Measurements from ENCODE around the gene NSD1.

Gene NSD1

GRCh38 chr5:177128551-177128981 is 5.0 kb upstream of the NSD1 start:
- Histone ChIP-seq H3K4me3 (replicated peaks; ENCODE audit: insufficient read depth, low read length) (no peak overlapping the region), H3K27me3 (ENCODE audit: insufficient read depth, poor library complexity, severe bottlenecking) (no peaks in the 10 kb centered on the region), H3K27ac (replicated peaks) (no peak overlapping the region)
- no peak for DNase-seq (ENCODE audit: low read depth in 1 of 2, low spot score in 1 of 2)
- no peak for TF ChIP-seq REST (IDR thresholded peaks at IDR 0.05; ENCODE audit: insufficient replicate concordance, low read depth)
- TF ChIP-seq CTCF (IDR thresholded peaks at IDR 0.05; ENCODE audit: insufficient read depth, low read length) = no peak
- TF ChIP-seq POLR2AphosphoS5 (IDR thresholded peaks at IDR 0.05; ENCODE audit: low read depth) = no peak
- TF ChIP-seq SPI1 (IDR thresholded peaks at IDR 0.05; ENCODE audit: borderline replicate concordance, low read depth) = no peak
- TF ChIP-seq GABPA (IDR thresholded peaks at IDR 0.05; ENCODE audit: low read depth) = no peak

DNA sequence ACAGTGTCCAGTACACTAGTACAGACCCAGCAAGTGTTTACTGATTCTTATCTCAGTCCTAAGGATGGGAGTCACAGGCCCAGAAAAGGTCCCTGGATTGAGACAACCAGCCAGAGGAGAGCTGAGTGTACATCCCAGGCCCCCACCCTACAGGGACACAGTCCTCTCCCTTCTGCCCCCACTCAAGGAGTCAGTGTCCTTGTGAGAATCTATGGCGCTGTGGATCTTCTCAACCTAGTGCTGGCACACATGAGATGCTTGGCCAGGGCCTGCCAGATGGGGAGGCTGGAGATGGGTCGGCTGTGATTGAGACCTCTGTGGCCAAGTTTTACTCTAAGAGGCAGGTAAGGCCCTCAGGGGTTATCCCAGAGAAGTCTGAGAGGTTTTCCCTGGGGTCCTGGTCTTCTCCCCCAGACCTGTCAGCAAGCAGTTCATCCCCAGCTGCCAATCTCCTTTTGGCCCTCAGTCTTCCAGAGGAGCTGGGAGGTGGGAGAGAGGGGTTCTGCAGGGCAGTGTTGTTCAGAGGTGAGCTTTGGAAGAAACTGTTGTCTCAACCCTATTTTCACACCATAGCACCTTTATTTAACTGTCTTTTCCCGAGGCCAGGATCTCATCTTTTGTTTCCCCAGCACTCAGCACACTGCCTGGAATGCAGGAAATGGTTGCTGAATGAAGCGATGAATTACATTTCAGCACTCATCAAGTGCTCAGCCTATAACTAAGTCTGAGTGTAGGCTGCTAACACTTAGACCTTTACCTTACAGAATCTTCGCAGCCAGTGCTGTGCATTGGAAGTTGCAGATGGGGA is 3.2 kb upstream of the NSD1 start:
- Histone ChIP-seq H3K27me3 (ENCODE audit: insufficient read depth, poor library complexity, severe bottlenecking) (no peaks in the 10 kb centered on the region), H3K27ac (replicated peaks) (no peak overlapping the region), H3K4me3 (replicated peaks; ENCODE audit: insufficient read depth, low read length) (no peak overlapping the region)
- no peak for DNase-seq (ENCODE audit: low read depth in 1 of 2, low spot score in 1 of 2)
- TF ChIP-seq POLR2AphosphoS5 (IDR thresholded peaks at IDR 0.05; ENCODE audit: low read depth) = no peak
- TF ChIP-seq GABPA (IDR thresholded peaks at IDR 0.05; ENCODE audit: low read depth) = no peak
- TF ChIP-seq CTCF (IDR thresholded peaks at IDR 0.05; ENCODE audit: insufficient read depth, low read length) = no peak
- no peak for TF ChIP-seq REST (IDR thresholded peaks at IDR 0.05; ENCODE audit: insufficient replicate concordance, low read depth)
- TF ChIP-seq SPI1 (IDR thresholded peaks at IDR 0.05; ENCODE audit: borderline replicate concordance, low read depth) = no peak

- Histone ChIP-seq H3K27ac (replicated peaks) (no peak overlapping the region), H3K4me3 (replicated peaks; ENCODE audit: insufficient read depth, low read length) (no peak overlapping the region), H3K27me3 (ENCODE audit: insufficient read depth, poor library complexity, severe bottlenecking) (no peaks in the 10 kb centered on the region)
- TF ChIP-seq POLR2AphosphoS5 (IDR thresholded peaks at IDR 0.05; ENCODE audit: low read depth) (no peak), GABPA (IDR thresholded peaks at IDR 0.05; ENCODE audit: low read depth) (no peak), SPI1 (IDR thresholded peaks at IDR 0.05; ENCODE audit: borderline replicate concordance, low read depth) (no peak), CTCF (IDR thresholded peaks at IDR 0.05; ENCODE audit: insufficient read depth, low read length) (no peak), REST (IDR thresholded peaks at IDR 0.05; ENCODE audit: insufficient replicate concordance, low read depth) (no peak)
- DNase-seq (ENCODE audit: low read depth in 1 of 2, low spot score in 1 of 2) = no peak
Measured at GRCh38 chr5:177131019-177131320, 2.6 kb upstream of the NSD1 start.
